Osteocyte (in vitro differentiated cells): ENCODE measurements around the gene PXMP4. TPM values are rescaled to one million over a fixed set of nuclear protein-coding genes. Genes with fewer than 3 reads are reported as not detected.
A peak's percentile ranks its signal among the peaks of the same experiment; 100 is the strongest.

Experiments
- DNase-seq: peaks from one replicate; pipeline ENCODE4 v3.0.0; 2021; ENCODE audit warnings: mixed read lengths; ENCODE audit not compliant: unreplicated experiment; ENCODE audit errors: extremely low spot score
- H3K27ac Mint-ChIP-seq: one replicate; pipeline ENCODE4 v1.8.0; 2021; ENCODE audit warnings: mild to moderate bottlenecking, mixed read lengths; ENCODE audit not compliant: unreplicated experiment
- H3K27me3 Mint-ChIP-seq: one replicate; pipeline ENCODE4 v1.8.0; 2021; ENCODE audit warnings: mixed read lengths; ENCODE audit not compliant: unreplicated experiment
- H3K36me3 Mint-ChIP-seq: one replicate; pipeline ENCODE4 v1.8.0; 2021; ENCODE audit warnings: mixed read lengths; ENCODE audit not compliant: unreplicated experiment
- H3K4me1 Mint-ChIP-seq: one replicate; pipeline ENCODE4 v1.8.0; 2021; ENCODE audit warnings: mixed read lengths; ENCODE audit not compliant: unreplicated experiment
- H3K4me3 Mint-ChIP-seq: one replicate; pipeline ENCODE4 v1.8.0; 2021; ENCODE audit warnings: mild to moderate bottlenecking, moderate library complexity, mixed read lengths; ENCODE audit not compliant: unreplicated experiment
- H3K9me3 Mint-ChIP-seq: one replicate; pipeline ENCODE4 v1.8.0; 2021; ENCODE audit warnings: mixed read lengths; ENCODE audit not compliant: unreplicated experiment
- total RNA-seq: library from RNA; stranded (reverse); gene quantifications from 2 replicates; pipeline ENCODE4 v1.2.1, GENCODE V29; 2021
- TF ChIP-seq, protein P1 (sequence below): fragments of 200-600 bp; sonication (generic); IDR thresholded peaks from 2 replicates; pipeline ENCODE4 v1.5.0; 2021; ENCODE audit warnings: antibody characterized with exemption, mild to moderate bottlenecking, moderate library complexity

PXMP4 gene
- total RNA-seq, 1 donor from 2014 or later, result 3.4 TPM

DNA sequence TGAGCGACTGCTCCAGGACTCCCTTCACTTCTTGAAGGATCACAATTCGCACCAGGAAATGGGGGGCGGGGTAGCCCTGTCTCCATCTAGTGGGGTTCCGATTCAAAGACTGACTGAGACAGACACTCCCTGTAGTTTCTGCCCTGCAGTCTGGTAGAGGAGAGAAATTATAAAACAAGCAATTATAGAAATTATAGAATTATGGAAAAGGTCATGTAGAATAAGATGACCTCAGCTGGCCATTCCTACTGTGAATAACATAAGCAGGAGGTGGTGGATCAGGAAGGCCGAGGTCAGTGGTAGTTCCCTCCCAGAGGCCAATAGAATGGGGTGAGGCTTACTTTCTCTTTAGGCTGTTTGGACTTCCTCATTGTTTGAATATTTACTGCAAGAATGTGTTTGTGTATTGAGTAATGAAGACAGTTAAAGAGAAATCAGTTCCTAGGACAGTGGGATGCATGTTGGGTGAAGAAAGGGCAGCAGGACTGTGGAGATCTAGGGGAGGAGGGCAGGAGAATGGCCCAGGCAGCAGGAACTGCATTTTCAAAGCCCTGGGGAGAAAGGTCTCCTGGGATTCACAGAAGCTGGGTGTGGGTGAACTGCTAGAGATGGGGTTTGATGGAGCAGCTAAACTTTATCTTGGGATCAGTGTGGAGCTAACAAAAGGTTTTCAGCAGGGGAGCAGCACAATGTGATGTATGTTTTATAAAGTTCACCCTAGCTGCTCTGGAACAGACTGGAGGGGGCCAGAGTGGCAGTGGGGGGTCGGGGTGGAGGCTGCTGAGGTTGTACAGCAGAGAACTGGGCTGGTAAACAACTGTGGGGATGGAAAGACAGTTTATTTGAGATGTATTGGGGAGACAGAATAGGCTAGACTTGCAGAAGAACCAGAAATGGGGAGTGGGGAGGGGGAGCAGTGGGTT, 13.8 kb upstream of the PXMP4 start:
- Mint-ChIP-seq H3K4me1 (peaks cover 27% of the 10 kb centered on the region), H3K9me3 (peaks cover 13% of the 10 kb centered on the region), H3K27ac (peak overlapping the region; percentile 91), H3K27me3 (no peaks in the 10 kb centered on the region), H3K4me3 (peak overlapping the region; percentile 19), H3K36me3 (peaks cover 9% of the 10 kb centered on the region)
- TF ChIP-seq, protein P1, sequence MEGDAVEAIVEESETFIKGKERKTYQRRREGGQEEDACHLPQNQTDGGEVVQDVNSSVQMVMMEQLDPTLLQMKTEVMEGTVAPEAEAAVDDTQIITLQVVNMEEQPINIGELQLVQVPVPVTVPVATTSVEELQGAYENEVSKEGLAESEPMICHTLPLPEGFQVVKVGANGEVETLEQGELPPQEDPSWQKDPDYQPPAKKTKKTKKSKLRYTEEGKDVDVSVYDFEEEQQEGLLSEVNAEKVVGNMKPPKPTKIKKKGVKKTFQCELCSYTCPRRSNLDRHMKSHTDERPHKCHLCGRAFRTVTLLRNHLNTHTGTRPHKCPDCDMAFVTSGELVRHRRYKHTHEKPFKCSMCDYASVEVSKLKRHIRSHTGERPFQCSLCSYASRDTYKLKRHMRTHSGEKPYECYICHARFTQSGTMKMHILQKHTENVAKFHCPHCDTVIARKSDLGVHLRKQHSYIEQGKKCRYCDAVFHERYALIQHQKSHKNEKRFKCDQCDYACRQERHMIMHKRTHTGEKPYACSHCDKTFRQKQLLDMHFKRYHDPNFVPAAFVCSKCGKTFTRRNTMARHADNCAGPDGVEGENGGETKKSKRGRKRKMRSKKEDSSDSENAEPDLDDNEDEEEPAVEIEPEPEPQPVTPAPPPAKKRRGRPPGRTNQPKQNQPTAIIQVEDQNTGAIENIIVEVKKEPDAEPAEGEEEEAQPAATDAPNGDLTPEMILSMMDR, result no peak
- DNase-seq, result no peak

DNA sequence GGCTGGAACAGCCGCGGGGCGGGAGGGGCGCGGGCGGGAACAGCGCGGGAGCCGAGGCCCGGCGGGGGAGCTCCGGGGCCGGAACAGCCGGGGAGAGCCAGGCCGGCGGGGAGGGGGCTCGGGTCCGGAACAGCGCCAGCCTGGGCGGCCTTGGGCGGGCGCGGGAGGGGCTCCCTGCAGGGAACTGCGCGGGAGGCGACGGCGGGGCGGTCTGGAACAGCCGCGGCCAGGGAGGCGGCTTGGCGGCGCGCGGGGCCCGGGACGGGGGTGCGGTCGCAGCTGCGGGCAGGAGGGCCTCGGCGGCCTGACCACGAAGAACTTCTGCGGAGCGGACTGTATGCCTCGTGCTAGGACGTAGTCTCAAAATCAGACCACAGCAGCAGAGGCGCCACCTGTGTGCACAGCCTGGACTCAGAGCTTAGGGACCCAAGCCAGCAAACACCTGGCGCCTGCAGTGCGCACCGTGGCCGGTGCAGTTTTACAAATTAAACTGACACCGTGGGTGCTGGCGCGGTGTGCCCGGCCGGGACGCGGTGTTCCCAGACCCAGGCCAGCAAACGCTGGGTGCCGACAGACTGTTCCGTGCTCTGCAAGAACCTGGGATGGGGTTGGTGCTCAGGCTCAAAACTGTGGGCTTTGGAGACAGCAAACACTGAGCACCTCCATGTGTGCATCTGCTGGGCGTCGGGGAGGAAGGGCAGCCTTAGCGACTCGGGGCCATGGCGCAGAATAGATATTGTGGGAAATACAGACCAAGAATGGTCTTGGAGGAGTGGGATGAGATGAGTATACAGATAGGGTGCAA, 12.3 kb upstream of the PXMP4 start:
- Mint-ChIP-seq H3K36me3 (peaks cover 9% of the 10 kb centered on the region), H3K4me1 (peaks cover 27% of the 10 kb centered on the region), H3K27ac (peak overlapping the region; percentile 91), H3K9me3 (peaks cover 9% of the 10 kb centered on the region), H3K27me3 (no peaks in the 10 kb centered on the region), H3K4me3 (peak overlapping the region; percentile 60)
- DNase-seq, result peak; percentile 95
- TF ChIP-seq, protein P1, result no peak

DNA sequence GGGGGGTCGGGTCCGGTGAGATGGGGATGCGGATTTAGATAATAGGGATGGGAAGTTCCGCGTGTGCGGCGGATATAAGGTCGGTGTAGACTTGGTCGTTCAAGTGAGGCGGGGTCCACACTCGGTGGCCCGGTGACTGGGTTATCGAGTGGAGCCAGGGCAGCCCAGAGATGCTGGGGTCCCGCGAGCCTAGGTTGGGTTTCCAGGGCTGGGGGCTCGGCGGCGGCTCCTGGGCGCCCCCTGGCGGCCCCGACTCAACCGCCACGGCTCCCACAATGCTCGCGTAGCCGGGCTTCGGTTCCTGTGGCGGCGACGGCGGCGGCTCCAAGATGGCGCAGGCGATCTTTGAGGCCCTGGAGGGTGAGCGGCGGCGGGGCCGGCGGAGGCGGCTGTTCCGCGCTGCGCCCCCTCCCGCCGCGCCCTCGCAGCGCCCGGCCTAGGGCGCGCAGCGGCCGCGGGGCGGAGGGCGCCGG, 11.6 kb upstream of the PXMP4 start, which contains the start of gene ZNF341:
Gene ZNF341 (plus strand): TSS at position 304 of the 473 bp plus-strand sequence. CDS start 26 bp downstream, at position 330.
- H3K36me3 Mint-ChIP-seq, result peaks cover 7% of the 10 kb centered on the region
- TF ChIP-seq, protein P1, result peak; percentile 93
- peak; percentile 96 for DNase-seq
- H3K27me3 Mint-ChIP-seq, result no peaks in the 10 kb centered on the region
- H3K27ac Mint-ChIP-seq, result peak within 1 kb of the TSS; percentile 96
- H3K4me3 Mint-ChIP-seq, result peak within 1 kb of the TSS; percentile 76
- H3K9me3 Mint-ChIP-seq, result peaks cover 6% of the 10 kb centered on the region
- peaks cover 27% of the 10 kb centered on the region for H3K4me1 Mint-ChIP-seq

DNA sequence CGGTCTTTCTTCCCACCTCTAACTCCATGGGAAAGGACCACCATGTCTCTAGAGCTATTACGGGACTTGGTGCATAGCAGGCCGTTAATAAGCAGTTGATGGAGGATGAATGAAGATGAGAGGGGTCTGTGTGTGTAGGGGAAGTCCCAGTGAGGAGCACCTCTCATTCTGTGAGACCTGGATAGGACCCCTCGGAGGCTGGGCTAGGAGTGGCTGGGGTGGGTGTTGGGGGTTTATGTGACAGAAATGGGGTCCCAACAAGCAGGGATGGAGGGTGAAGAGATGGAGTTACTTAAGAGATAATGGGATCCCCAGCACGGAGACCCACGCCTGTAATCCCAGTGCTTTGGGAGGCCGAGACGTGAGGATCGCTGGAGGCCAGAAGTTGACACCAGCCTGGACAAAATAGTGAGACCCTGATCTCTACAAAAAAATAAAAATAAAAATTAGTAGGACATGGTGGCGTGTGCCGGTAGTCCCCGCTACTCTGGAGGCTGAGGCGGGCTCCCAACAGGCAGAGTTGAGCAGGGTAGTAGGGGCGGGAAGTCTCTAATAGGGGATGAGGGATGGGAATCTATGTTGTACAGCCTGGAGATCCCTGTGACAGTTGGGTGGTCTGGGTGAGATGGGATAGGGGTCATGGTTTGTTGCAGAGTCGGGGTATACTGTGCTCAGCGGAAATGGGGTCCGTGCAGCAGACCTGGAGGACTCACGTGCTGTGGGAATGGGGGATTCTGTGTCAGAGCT, 11.0 kb upstream of the PXMP4 start:
- TF ChIP-seq, protein P1, result no peak
- H3K9me3 Mint-ChIP-seq, result peaks cover 1% of the 10 kb centered on the region
- no peak for DNase-seq
- H3K4me1 Mint-ChIP-seq, result peaks cover 27% of the 10 kb centered on the region
- peak overlapping the region; percentile 96 for H3K27ac Mint-ChIP-seq
- H3K27me3 Mint-ChIP-seq, result no peaks in the 10 kb centered on the region
- H3K4me3 Mint-ChIP-seq, result peak overlapping the region; percentile 76
- H3K36me3 Mint-ChIP-seq, result peaks cover 2% of the 10 kb centered on the region
